Measurements from ENCODE around the gene LMO1. TPM values are rescaled to one million over a fixed set of nuclear protein-coding genes. Genes with fewer than 3 reads are reported as not detected.

Gene LMO1
- total and polyA plus RNA-seq, 8 donors: 0.65 TPM; not detected in 7

DNA sequence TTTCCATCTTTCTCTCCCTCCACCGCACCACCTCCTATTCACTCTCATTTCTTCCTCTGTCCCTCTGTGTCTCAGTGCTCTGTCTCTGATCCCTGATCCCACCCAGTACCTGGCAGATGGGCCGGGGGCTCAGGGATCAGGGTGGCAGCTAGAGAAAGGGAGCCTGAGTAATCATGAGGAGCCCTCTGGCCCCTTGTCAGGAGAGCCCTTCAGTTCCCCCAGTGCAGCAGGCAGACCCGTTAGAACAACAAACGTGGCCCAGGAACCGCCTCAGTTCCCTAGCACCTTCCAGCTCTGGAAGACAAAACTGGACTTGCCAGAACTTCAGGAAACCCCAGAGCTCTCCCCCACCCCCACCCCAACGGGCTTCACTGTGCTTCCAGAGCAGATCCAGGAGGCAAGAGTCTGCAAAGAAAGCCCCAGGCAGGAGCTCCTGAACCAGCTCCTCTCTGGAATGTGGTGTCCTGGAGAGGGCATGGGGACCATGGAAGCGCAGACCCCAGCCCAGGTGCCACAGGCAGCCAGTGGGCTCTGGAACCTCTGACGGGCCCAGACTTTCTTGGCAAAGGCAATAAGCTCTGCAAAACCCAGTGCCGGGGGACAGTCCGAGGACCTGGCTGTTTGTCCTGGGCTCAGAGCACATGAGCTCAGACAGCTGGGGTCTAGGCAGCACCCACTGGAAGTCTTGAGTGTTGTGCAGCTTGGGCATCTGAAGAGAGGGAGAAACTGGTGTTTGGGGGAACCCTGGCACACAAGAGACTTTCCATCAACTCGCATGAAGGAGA lies 43.2 kb downstream of the LMO1 start:
- no peaks in the 10 kb centered on the region for H3K9me3 ChIP-seq
- no peak overlapping the region for H3K4me3 ChIP-seq
- TF ChIP-seq POLR2AphosphoS5 (IDR thresholded peaks at IDR 0.05): no peak
- TF ChIP-seq, protein P1, sequence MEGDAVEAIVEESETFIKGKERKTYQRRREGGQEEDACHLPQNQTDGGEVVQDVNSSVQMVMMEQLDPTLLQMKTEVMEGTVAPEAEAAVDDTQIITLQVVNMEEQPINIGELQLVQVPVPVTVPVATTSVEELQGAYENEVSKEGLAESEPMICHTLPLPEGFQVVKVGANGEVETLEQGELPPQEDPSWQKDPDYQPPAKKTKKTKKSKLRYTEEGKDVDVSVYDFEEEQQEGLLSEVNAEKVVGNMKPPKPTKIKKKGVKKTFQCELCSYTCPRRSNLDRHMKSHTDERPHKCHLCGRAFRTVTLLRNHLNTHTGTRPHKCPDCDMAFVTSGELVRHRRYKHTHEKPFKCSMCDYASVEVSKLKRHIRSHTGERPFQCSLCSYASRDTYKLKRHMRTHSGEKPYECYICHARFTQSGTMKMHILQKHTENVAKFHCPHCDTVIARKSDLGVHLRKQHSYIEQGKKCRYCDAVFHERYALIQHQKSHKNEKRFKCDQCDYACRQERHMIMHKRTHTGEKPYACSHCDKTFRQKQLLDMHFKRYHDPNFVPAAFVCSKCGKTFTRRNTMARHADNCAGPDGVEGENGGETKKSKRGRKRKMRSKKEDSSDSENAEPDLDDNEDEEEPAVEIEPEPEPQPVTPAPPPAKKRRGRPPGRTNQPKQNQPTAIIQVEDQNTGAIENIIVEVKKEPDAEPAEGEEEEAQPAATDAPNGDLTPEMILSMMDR (IDR thresholded peaks at IDR 0.05): no peak
- no peak for TF ChIP-seq POLR2A (IDR thresholded peaks at IDR 0.05)
- no peak for TF ChIP-seq EP300 (IDR thresholded peaks at IDR 0.05)
- peaks cover 0 to 1% (median under 1%) of the 10 kb centered on the region in 4 donors for H3K4me1 ChIP-seq
- no peak overlapping the region for H3K27ac ChIP-seq
- 68 to 85% (median 77%) methylated on average over 11 of the region's 11 CpGs for WGBS, 5 donors
- H3K36me3 ChIP-seq: no peaks in the 10 kb centered on the region
- no peak for DNase-seq
- H3K27me3 ChIP-seq: peaks cover 0 to 4% (median 0%) of the 10 kb centered on the region in 3 donors
- intact Hi-C loops (cut with DNase I; ENCODE audit: low total_unique reads): loop anchor here (5.0 kb wide), 1 partner anchor 347 kb away; no protein-coding TSS in a partner anchor

DNA sequence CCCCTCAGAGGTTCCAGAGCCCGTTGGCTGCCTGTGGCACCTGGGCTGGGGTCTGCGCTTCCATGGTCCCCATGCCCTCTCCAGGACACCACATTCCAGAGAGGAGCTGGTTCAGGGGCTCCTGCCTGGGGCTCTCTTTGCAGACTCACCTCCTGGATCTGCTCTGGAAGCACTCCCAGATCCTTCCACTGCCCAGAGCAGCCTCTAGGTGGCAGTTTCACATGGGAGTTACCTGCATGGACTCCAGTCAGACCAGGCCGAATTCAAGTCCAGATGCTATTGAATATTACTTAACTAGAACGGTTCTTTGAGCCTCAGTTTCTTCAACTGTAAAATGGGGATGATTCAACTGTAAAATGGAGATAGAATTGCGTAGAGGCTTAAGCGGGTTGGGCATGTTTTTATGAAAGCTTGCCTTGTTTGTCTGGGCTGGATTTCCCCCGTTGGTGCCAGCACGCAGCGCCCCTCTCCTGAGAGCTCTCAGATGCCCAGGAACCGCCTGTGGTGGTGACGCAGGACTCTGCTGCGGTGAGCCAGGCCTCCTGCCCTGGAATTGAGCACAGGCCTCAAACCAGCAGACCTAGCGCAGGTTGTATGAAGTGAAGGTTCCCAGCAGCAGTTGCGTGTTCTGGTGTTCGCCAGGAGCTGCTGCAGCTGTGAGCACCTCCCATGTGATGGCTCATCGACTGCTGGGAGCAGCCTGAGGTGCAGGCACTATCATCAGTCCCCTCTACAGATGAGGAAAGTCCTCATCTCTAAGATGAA lies 44.2 kb downstream of the LMO1 start:
- no peaks in the 10 kb centered on the region for H3K36me3 ChIP-seq
- peaks cover 0 to 4% (median 0%) of the 10 kb centered on the region in 3 donors for H3K27me3 ChIP-seq
- 74 to 81% (median 78%) methylated on average over 15 to 16 of the region's 16 CpGs for WGBS, 5 donors
- H3K4me3 ChIP-seq: no peak overlapping the region
- TF ChIP-seq EP300 (IDR thresholded peaks at IDR 0.05) (no peak), POLR2A (IDR thresholded peaks at IDR 0.05) (no peak), POLR2AphosphoS5 (IDR thresholded peaks at IDR 0.05) (no peak)
- TF ChIP-seq, protein P1 (IDR thresholded peaks at IDR 0.05): peak in 4 of 7 experiments; percentile 36 to 58 (median 42)
- DNase-seq: peak; percentile 64 to 70
- intact Hi-C loops (cut with DNase I; ENCODE audit: low total_unique reads): loop anchor here (5.0 kb wide), 1 partner anchor 348 kb away; no protein-coding TSS in a partner anchor
- no peaks in the 10 kb centered on the region for H3K4me1 ChIP-seq
- H3K9me3 ChIP-seq: no peaks in the 10 kb centered on the region
- no peak overlapping the region for H3K27ac ChIP-seq

DNA sequence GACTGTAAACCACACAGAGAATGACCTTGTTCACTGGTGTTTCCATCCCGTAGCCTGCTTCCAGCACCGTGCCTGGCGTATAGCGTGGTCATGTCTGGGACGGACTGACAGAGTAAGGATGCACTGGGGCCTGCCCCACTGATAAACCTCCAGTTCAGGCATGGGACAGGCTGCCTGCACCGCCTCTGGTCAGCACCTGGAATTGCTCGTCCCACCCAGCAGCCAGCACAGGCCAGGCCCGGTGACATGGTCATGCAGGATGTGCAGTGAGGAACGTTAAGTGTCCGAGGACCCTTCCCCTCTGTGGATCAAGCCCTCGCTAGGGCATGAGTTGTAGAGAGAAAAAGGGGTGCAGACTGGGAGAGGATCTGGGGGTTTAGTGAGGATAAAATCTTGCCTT lies 44.8 kb downstream of the LMO1 start:
- Histone ChIP-seq H3K27ac (no peak overlapping the region), H3K4me1 (no peaks in the 10 kb centered on the region), H3K9me3 (no peaks in the 10 kb centered on the region), H3K36me3 (no peaks in the 10 kb centered on the region), H3K4me3 (no peak overlapping the region), H3K27me3 (peaks cover 0 to 4% (median 0%) of the 10 kb centered on the region in 3 donors)
- intact Hi-C loops (cut with DNase I; ENCODE audit: low total_unique reads): no loop called here
- TF ChIP-seq, protein P1 (IDR thresholded peaks at IDR 0.05): no peak
- TF ChIP-seq POLR2AphosphoS5 (IDR thresholded peaks at IDR 0.05): no peak
- no peak for TF ChIP-seq POLR2A (IDR thresholded peaks at IDR 0.05)
- no peak for TF ChIP-seq EP300 (IDR thresholded peaks at IDR 0.05)
- WGBS, 5 donors: 77 to 85% (median 82%) methylated on average over 11 of the region's 11 CpGs
- DNase-seq: no peak

DNA sequence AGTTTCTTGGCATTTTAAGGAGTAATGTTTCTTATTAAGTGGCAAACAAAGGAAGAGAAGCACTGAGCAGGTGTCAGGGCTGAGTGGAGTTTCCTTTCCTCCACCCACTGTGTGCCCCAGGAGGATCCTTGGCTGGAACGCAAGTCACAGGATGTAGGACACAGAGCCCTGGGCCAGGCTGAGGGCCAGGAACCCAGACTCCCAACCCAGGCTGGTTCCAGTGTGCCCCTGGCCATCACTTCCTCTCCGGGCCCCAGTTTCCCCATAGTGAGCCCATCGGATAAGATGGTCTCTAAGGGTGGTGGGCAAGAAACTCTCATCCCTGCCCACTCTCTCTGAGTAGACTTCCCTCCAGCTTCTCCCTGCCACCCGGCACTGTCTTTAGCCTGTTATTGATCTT lies 45.3 kb downstream of the LMO1 start:
- 75 to 86% (median 76%) methylated on average over 4 of the region's 4 CpGs for WGBS, 5 donors
- DNase-seq: no peak
- TF ChIP-seq POLR2AphosphoS5 (IDR thresholded peaks at IDR 0.05) (no peak), EP300 (IDR thresholded peaks at IDR 0.05) (no peak), POLR2A (IDR thresholded peaks at IDR 0.05) (no peak)
- TF ChIP-seq, protein P1 (IDR thresholded peaks at IDR 0.05): no peak
- Histone ChIP-seq H3K36me3 (no peaks in the 10 kb centered on the region), H3K27ac (no peak overlapping the region), H3K27me3 (peaks cover 0 to 4% (median 0%) of the 10 kb centered on the region in 3 donors), H3K4me1 (no peaks in the 10 kb centered on the region), H3K4me3 (no peak overlapping the region), H3K9me3 (no peaks in the 10 kb centered on the region)
- intact Hi-C loops (cut with DNase I; ENCODE audit: low total_unique reads): no loop called here
